Choroid plexus epithelial cell (primary cell): Measurements from ENCODE around the gene OMP.

Experiments used
- DNase-seq: peaks from one replicate; pipeline ENCODE4 v3.0.0-alpha.2; 2010; ENCODE audit warnings: low read depth
- H3K4me3 ChIP-seq: 2 replicates; pipeline ENCODE4 v1.5.1; 2011; ENCODE audit warnings: low read depth, mild to moderate bottlenecking, control low read depth, low read length, moderate library complexity
- TF ChIP-seq, protein P1 (sequence below): conservative IDR thresholded peaks from 2 replicates; pipeline ENCODE4 v1.5.1; 2011; ENCODE audit warnings: low read depth, mild to moderate bottlenecking, control low read depth, inconsistent platforms, low read length, moderate library complexity

OMP gene

DNA sequence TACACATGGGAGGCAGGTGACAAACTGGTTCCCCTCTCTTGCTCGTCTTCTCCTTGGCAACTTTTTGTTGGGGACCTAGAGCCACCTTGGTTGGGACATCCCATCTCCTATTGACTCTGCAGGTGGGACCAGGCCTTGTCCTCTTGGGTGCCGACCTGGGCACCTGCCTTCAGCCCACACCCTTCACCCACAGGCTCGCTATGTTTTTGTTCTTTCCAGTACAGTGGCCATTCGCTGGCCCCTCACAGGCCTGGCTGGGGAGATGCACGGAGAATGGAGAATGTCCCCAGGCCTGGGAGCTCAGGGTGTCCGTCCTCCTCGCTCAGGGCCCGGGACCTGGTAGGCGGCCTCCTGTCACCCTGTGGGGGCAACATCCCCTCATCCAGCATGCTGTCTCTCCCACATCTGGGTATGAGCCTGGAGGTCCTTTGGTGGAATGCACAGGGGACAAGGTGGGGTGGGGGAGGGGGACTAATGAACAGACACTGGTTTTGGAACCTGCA is 14.9 kb upstream of the OMP start:
- no peak overlapping the region for H3K4me3 ChIP-seq
- TF ChIP-seq, protein P1, sequence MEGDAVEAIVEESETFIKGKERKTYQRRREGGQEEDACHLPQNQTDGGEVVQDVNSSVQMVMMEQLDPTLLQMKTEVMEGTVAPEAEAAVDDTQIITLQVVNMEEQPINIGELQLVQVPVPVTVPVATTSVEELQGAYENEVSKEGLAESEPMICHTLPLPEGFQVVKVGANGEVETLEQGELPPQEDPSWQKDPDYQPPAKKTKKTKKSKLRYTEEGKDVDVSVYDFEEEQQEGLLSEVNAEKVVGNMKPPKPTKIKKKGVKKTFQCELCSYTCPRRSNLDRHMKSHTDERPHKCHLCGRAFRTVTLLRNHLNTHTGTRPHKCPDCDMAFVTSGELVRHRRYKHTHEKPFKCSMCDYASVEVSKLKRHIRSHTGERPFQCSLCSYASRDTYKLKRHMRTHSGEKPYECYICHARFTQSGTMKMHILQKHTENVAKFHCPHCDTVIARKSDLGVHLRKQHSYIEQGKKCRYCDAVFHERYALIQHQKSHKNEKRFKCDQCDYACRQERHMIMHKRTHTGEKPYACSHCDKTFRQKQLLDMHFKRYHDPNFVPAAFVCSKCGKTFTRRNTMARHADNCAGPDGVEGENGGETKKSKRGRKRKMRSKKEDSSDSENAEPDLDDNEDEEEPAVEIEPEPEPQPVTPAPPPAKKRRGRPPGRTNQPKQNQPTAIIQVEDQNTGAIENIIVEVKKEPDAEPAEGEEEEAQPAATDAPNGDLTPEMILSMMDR = no peak
- no peak for DNase-seq

DNA sequence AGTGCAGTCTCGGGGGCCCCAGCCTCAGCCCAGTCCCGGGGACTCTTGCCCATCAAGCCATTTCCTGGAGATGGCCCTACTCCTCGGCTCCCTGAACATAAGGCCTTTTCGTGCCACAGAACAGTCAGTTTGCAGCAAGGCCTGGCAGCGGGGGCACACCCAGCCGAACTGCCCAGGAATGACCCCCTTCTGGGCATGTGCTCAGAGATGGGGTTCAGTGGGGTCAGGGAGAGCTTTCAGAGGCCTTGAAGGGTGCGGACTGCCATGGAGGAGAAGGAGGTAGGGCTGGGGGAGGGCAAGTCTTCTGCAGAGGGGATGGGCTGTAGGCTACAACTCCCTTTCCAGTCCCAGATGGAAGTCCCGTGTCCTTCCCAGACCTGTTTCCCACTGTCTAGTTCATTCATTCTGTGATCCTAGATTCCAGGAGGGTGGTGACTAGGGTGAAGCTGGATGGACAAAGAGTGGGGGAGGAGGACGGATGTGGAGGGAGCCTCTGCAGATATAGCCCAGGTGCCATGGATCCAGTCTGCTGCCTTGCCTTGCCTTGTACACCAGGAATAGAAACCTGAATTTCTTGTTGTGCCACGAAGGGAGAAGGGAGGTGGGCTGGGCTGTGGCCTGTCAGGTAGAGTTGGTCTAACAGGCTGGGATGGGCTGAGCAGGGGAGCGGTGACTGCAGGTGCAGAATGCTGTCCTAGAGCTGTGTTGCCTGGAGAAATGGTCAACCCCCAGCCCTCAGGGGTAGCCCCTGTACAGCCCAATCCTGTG is 14.2 kb upstream of the OMP start:
- no peak for DNase-seq

GRCh38 chr11:77089004-77089545 is 13.6 kb upstream of the OMP start:
- TF ChIP-seq, protein P1 = no peak
- H3K4me3 ChIP-seq = no peak overlapping the region
- DNase-seq = no peak

More for the DNA sequence above, 14.2 kb upstream of the OMP start:
- TF ChIP-seq, protein P1 = no peak
- no peak overlapping the region for H3K4me3 ChIP-seq

DNA sequence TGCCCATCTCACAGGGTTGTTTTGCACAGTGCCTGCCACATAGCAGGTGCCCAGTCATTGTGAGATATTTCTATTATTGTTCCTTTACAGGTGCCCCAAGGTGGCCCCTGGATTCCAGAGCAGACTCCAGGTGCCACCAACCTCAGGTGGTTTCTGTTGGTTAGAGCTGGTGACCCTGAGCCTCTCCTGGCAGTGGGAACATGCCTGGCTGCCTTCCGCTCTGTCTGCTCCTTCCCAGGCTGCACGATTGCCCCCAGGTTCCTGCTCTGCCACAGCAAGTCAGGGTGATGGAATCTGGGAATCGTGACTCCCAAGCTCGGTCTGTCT is 12.6 kb upstream of the OMP start:
- TF ChIP-seq, protein P1 = no peak
- DNase-seq = no peak
- H3K4me3 ChIP-seq = no peak overlapping the region

GRCh38 chr11:77090373-77091111 is 12.1 kb upstream of the OMP start:
- H3K4me3 ChIP-seq = no peak overlapping the region
- DNase-seq = no peak
- TF ChIP-seq, protein P1 = no peak

GRCh38 chr11:77091146-77091940 is 11.3 kb upstream of the OMP start:
- H3K4me3 ChIP-seq = no peak overlapping the region
- TF ChIP-seq, protein P1 = peak; percentile 94
- DNase-seq = peak; percentile 82
